ENCODE data around the gene PROK1.
A peak's percentile ranks its signal among the peaks of the same experiment; 100 is the strongest.

PROK1 gene

DNA sequence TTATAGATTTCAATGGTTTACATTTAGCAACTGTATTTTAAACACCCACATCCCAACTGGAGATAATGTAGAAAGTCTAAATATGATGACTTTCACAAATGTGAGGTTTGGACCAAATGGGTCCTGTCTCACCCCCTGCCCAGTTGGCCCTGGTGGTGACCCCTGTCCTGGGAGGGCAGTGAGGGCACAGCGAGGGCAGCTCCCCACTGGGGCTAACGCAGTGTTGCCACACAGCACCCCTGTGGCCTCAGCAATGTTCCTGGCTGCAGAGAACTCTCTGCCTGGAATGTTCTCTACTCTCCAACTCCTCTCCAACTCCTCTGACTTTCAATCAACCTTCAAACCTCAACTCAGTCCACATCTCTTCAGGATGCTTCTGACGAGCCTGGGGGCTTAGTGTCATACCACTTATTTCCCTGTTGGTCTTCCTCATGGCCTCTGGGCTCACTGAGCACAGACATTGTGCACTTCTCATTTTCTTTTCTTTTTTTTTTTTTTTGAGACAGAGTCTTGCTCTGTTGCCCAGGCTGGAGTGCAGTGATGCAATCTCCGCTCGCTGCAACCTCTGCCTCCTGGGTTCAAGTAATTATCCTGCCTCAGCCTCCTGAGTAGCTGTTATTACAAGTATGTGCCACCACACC is 42.2 kb downstream of the PROK1 start:
- DNase-seq (ENCODE audit: low spot score in 2 of 2): no peak
- no peaks in the 10 kb centered on the region for H3K36me3 ChIP-seq (replicated peaks)
- H3K4me3 ChIP-seq: no peak overlapping the region
- H3K4me1 ChIP-seq: peaks cover 8% of the 10 kb centered on the region
- H3K9me3 ChIP-seq: no peaks in the 10 kb centered on the region
- in situ Hi-C loops (cut with MboI; ENCODE audit: low sequenced_read_pairs): no loop called here
- H3K27me3 ChIP-seq (ENCODE audit: low read depth): no peaks in the 10 kb centered on the region

DNA sequence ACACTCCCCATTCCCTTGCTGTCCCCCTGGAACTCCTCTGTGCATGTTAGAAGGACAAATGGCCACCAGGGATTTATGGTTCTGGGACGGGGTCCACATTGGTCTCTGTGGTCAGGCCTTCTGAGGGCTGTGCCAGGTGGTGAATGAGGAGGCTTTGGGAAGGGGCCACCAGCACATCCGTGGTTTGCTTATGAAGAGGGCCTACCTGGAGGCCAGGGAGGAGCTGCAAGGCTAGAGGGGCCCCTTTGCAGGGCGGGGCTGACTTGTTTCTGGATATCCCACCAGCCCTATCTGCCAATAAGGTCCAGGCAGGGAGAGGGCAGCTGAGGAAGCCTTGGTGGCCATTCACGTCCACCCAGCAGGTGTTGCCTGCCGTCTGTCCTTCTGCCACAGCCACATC is 43.1 kb downstream of the PROK1 start:
- no peak for DNase-seq (ENCODE audit: low spot score in 2 of 2)
- in situ Hi-C loops (cut with MboI; ENCODE audit: low sequenced_read_pairs): no loop called here
- no peak overlapping the region for H3K4me3 ChIP-seq
- no peaks in the 10 kb centered on the region; the same call in 1 of the 2 replicates for H3K27me3 ChIP-seq (ENCODE audit: low read depth)
- H3K4me1 ChIP-seq: peaks cover 8% of the 10 kb centered on the region
- no peaks in the 10 kb centered on the region for H3K9me3 ChIP-seq
- H3K36me3 ChIP-seq (replicated peaks): no peaks in the 10 kb centered on the region

GRCh38 chr1:110494522-110495406 is 43.8 kb downstream of the PROK1 start:
- Histone ChIP-seq H3K27me3 (ENCODE audit: low read depth) (no peaks in the 10 kb centered on the region; the same call in 1 of the 2 replicates), H3K9me3 (no peaks in the 10 kb centered on the region)

GRCh38 chr1:110495926-110496600 is 45.1 kb downstream of the PROK1 start:
- in situ Hi-C loops (cut with MboI; ENCODE audit: low sequenced_read_pairs): loop anchor here (5.0 kb wide), 1 partner anchor 294 kb away; no protein-coding TSS in a partner anchor
- peak; percentile 70 to 90 for DNase-seq (ENCODE audit: low spot score in 2 of 2)

More at GRCh38 chr1:110494522-110495406, 43.8 kb downstream of the PROK1 start:
- no peaks in the 10 kb centered on the region for H3K36me3 ChIP-seq (replicated peaks)
- no peak overlapping the region for H3K4me3 ChIP-seq
- DNase-seq (ENCODE audit: low spot score in 2 of 2): peak; percentile 72 to 89
- in situ Hi-C loops (cut with MboI; ENCODE audit: low sequenced_read_pairs): loop anchor here (5.0 kb wide), 1 partner anchor 292 kb away; no protein-coding TSS in a partner anchor
- peaks cover 8% of the 10 kb centered on the region for H3K4me1 ChIP-seq

DNA sequence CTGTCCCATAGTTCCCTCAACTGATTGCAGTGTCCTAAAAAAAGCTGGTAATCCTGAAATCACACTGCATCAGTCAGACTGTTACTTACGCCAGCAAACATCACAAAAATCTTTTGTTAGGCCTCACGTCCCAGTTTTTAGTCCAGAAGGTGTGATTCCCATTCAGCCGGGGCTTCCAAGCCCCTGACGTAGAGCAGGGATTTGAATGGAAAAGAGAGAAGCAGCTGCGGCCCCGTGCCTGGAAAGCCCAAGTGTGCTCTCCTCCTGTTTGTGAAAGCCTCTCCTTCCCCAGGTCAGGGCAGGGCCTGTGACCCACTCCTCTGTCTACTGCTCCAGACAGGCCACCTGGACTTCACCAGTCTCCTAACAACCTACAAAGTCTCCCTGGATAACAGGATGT is 47.3 kb downstream of the PROK1 start:
- H3K27me3 ChIP-seq (ENCODE audit: low read depth): peaks cover 12% of the 10 kb centered on the region
- in situ Hi-C loops (cut with MboI; ENCODE audit: low sequenced_read_pairs): loop anchor here (5.0 kb wide), 1 partner anchor 296 kb away; no protein-coding TSS in a partner anchor
- H3K36me3 ChIP-seq (replicated peaks): no peaks in the 10 kb centered on the region
- no peaks in the 10 kb centered on the region for H3K9me3 ChIP-seq
- H3K4me1 ChIP-seq: peaks cover 8% of the 10 kb centered on the region
- no peak for DNase-seq (ENCODE audit: low spot score in 2 of 2)
- no peak overlapping the region for H3K4me3 ChIP-seq

More at GRCh38 chr1:110495926-110496600, 45.1 kb downstream of the PROK1 start:
- Histone ChIP-seq H3K27me3 (ENCODE audit: low read depth) (no peaks in the 10 kb centered on the region; the same call in 1 of the 2 replicates), H3K4me1 (peaks cover 8% of the 10 kb centered on the region), H3K4me3 (no peak overlapping the region), H3K9me3 (no peaks in the 10 kb centered on the region), H3K36me3 (replicated peaks) (no peaks in the 10 kb centered on the region)

DNA sequence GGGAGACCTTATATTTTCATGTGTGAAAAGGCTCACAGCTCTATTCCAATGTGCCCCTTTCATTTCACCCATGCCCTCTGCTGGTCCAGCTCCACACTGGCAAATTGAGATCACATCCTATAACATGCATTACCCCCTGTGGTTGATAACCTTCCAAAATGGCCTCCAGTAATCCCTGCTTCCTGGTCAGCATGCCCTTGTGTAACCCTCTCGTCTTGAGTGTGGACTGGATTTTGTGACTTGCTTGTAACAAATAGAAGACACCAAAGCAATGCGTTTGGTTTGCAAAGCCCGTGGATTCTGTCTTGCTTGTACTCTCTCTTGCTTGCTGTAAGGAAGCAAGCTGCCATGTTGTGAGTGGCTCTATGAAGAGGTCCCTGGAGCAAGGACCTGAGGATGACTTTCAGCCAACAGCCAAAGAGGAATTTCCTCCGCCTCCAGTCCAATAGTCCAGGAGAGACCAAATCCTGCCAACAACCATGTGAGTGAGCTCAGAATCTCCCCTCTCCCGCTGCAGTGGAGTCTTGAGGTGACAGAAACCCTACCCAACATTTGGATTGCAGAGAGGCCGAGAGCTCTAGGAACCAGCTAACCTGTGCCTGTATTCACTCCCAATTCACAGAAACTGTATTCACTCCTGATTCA is 50.7 kb downstream of the PROK1 start:
- no peak for DNase-seq (ENCODE audit: low spot score in 2 of 2)
- Histone ChIP-seq H3K4me1 (no peaks in the 10 kb centered on the region), H3K27me3 (ENCODE audit: low read depth) (peaks cover 17% of the 10 kb centered on the region), H3K4me3 (no peak overlapping the region), H3K9me3 (no peaks in the 10 kb centered on the region), H3K36me3 (replicated peaks) (no peaks in the 10 kb centered on the region)
- in situ Hi-C loops (cut with MboI; ENCODE audit: low sequenced_read_pairs): no loop called here

- in situ Hi-C loops (cut with MboI; ENCODE audit: low sequenced_read_pairs): no loop called here
- no peak for DNase-seq (ENCODE audit: low spot score in 2 of 2)
- H3K36me3 ChIP-seq (replicated peaks): no peaks in the 10 kb centered on the region
- H3K4me1 ChIP-seq: no peaks in the 10 kb centered on the region
- H3K9me3 ChIP-seq: no peaks in the 10 kb centered on the region
- H3K4me3 ChIP-seq: no peak overlapping the region
- peaks cover 17% of the 10 kb centered on the region for H3K27me3 ChIP-seq (ENCODE audit: low read depth)
These were observed 51.6 kb downstream of the PROK1 start for GRCh38 chr1:110502402-110503151.

GRCh38 chr1:110503471-110503870 is 52.5 kb downstream of the PROK1 start:
- in situ Hi-C loops (cut with MboI; ENCODE audit: low sequenced_read_pairs): no loop called here
- Histone ChIP-seq H3K27me3 (ENCODE audit: low read depth) (peaks cover 17% of the 10 kb centered on the region), H3K4me1 (no peaks in the 10 kb centered on the region), H3K9me3 (no peaks in the 10 kb centered on the region), H3K36me3 (replicated peaks) (no peaks in the 10 kb centered on the region), H3K4me3 (no peak overlapping the region)
- DNase-seq (ENCODE audit: low spot score in 2 of 2): no peak

DNA sequence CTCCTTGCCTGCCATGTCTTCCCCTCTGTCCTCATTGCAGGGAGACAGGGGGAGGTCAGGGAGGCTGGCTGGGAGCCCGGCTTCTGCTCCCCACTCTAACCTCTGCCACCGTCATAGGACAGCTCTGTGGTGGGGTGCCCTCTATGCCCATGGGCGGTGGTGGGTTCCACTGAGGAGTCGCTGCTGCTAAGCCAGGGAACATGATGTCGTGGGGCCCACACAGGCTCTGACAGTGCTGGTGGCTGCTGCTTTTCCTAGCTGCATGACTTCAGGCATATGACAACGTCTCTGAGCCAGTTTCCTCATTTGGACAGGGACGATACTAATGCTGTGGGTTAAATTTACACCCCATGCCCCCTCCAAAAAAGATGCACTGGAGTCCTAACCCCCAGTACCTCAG is 53.3 kb downstream of the PROK1 start:
- H3K36me3 ChIP-seq (replicated peaks): no peaks in the 10 kb centered on the region

DNA sequence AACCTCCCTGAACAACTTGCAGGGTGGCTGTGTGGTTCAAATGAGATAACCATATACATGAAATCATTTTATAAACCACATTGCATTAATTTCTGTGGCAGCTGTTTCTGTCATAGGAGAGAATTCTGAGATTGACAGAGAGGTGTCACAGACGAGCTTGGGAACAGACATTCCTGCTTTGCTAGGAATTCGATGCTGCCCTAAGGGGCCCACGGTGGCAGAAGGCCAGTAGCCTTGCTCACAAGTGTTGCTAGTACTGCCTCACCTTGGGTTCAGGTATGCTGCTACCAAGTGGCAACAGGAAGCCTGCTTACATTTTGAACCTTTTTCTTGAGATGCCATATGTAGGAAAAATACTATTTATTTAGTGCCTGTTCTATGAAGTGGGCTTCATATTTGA is 54.6 kb downstream of the PROK1 start:
- H3K9me3 ChIP-seq: no peaks in the 10 kb centered on the region
- in situ Hi-C loops (cut with MboI; ENCODE audit: low sequenced_read_pairs): no loop called here
- no peak overlapping the region for H3K4me3 ChIP-seq
- peaks cover 17% of the 10 kb centered on the region for H3K27me3 ChIP-seq (ENCODE audit: low read depth)
- no peak for DNase-seq (ENCODE audit: low spot score in 2 of 2)
- no peaks in the 10 kb centered on the region for H3K36me3 ChIP-seq (replicated peaks)
- H3K4me1 ChIP-seq: no peaks in the 10 kb centered on the region

More for the DNA sequence above, 53.3 kb downstream of the PROK1 start:
- H3K9me3 ChIP-seq: no peaks in the 10 kb centered on the region
- no peak for DNase-seq (ENCODE audit: low spot score in 2 of 2)
- in situ Hi-C loops (cut with MboI; ENCODE audit: low sequenced_read_pairs): no loop called here
- peaks cover 17% of the 10 kb centered on the region for H3K27me3 ChIP-seq (ENCODE audit: low read depth)
- H3K4me3 ChIP-seq: no peak overlapping the region
- no peaks in the 10 kb centered on the region for H3K4me1 ChIP-seq

GRCh38 chr1:110506541-110506940 is 55.6 kb downstream of the PROK1 start:
- peaks cover 17% of the 10 kb centered on the region for H3K27me3 ChIP-seq (ENCODE audit: low read depth)
- no peaks in the 10 kb centered on the region for H3K36me3 ChIP-seq (replicated peaks)
- no peaks in the 10 kb centered on the region for H3K9me3 ChIP-seq
- no peak for DNase-seq (ENCODE audit: low spot score in 2 of 2)
- H3K4me3 ChIP-seq: no peak overlapping the region
- in situ Hi-C loops (cut with MboI; ENCODE audit: low sequenced_read_pairs): no loop called here
- no peaks in the 10 kb centered on the region for H3K4me1 ChIP-seq

All from HAP-1 (cell line).